GM12878 (cell line): ENCODE results near the gene TBCK. TPM values are rescaled to one million over a fixed set of nuclear protein-coding genes. Genes with fewer than 3 reads are reported as not detected.

ENCODE experiments used
- ATAC-seq: fragments of 200-7000 bp; cut with Tn5 transposase; 3 replicates; pipeline ENCODE4 v1.9.1; 2020; ENCODE audit warnings: mild to moderate bottlenecking, moderate library complexity
- BruUV-seq: library from RNA; stranded (reverse); fragments of 400-500 nt; replicated peaks from 2 replicates; lab custom pipeline; 2021; lab: Mats Ljungman, UMichigan
- CTCF ChIA-PET: fragments of 300-600 bp; sonication (Branson Sonifier 250); formaldehyde crosslinking; extraction: SDS; loops from one replicate; lab custom pipeline; 2021; ENCODE audit warnings: inconsistent platforms; lab: Yijun Ruan, JAX
- POLR2A ChIA-PET: fragments of 350-600 bp; formaldehyde crosslinking; extraction: SDS; loops from one replicate; lab custom pipeline; 2021; ENCODE audit warnings: inconsistent platforms; lab: Charles Lee
- RAD21 ChIA-PET: fragments of 300-600 bp; sonication (Branson Sonifier 250); formaldehyde crosslinking; loops from one replicate; lab custom pipeline; 2023; ENCODE audit warnings: antibody characterized with exemption; ENCODE audit not compliant: unreplicated experiment; lab: Charles Lee
- SMC1A ChIA-PET: fragments of 300-600 bp; sonication (Branson Sonifier 250); formaldehyde crosslinking; loops from one replicate; lab custom pipeline; 2023; ENCODE audit not compliant: unreplicated experiment, uncharacterized antibody; lab: Charles Lee
- DNase-seq: peaks from one replicate; pipeline ENCODE4 v3.0.0-alpha.2; 2011; ENCODE audit warnings: low read depth, low spot score
- FAIRE-seq: peaks from 3 replicates; lab custom pipeline; 2011; peaks lifted over from hg19 to GRCh38; lab: Jason Lieb, UNC
- H2AFZ ChIP-seq: 2 replicates; pipeline ENCODE4 v1.6.0; 2011; ENCODE audit warnings: low read depth, low read length, control low read depth; ENCODE audit not compliant: control insufficient read depth
- H3K27ac ChIP-seq: 2 replicates; pipeline ENCODE4 v1.5.1; 2011; ENCODE audit warnings: control low read depth; ENCODE audit not compliant: control insufficient read depth, insufficient read depth
- H3K27me3 ChIP-seq, 2 experiments: replicated peaks in 1 of 2; 2 replicates each; pipeline versions ENCODE4 v1.6.0 to v1.6.1; 2011; ENCODE audit warnings: low read length in 1 of 2; ENCODE audit not compliant: control insufficient read depth in 2 of 2, insufficient read depth in 2 of 2
- H3K36me3 ChIP-seq, 2 experiments: 2 replicates each; pipeline ENCODE4 v1.5.1; 2011; ENCODE audit warnings: low read length in 1 of 2; ENCODE audit not compliant: control insufficient read depth in 2 of 2, insufficient read depth in 2 of 2
- H3K4me1 ChIP-seq: 2 replicates; pipeline ENCODE4 v1.6.1; 2011; ENCODE audit warnings: mild to moderate bottlenecking, low read length, moderate library complexity, mixed read lengths; ENCODE audit not compliant: control insufficient read depth, insufficient read depth
- H3K4me2 ChIP-seq: 2 replicates; pipeline ENCODE4 v1.6.0; 2011; ENCODE audit warnings: control low read depth; ENCODE audit not compliant: control insufficient read depth, insufficient read depth
- H3K4me3 ChIP-seq: fragments of 200-600 bp; sonication (generic); 2 replicates; pipeline ENCODE4 v1.5.1; 2016
- H3K79me2 ChIP-seq: 2 replicates; pipeline ENCODE4 v1.6.0; 2011; ENCODE audit warnings: low read length; ENCODE audit not compliant: control insufficient read depth, insufficient read depth
- H3K9ac ChIP-seq: 2 replicates; pipeline ENCODE4 v1.8.0; 2011; ENCODE audit warnings: low read length, control low read depth, mixed read lengths; ENCODE audit not compliant: control insufficient read depth, insufficient read depth
- H3K9me3 ChIP-seq: replicated peaks from 3 replicates; pipeline ENCODE4 v1.5.1; 2011; ENCODE audit warnings: mild to moderate bottlenecking, low read length; ENCODE audit not compliant: control insufficient read depth, insufficient read depth
- H4K20me1 ChIP-seq: 2 replicates; pipeline ENCODE4 v1.6.0; 2011; ENCODE audit not compliant: control insufficient read depth, insufficient read depth
- ATF7 ChIP-seq: fragments of 450-650 bp; IDR thresholded peaks from 2 replicates; pipeline ENCODE4 v1.6.1; 2016; ENCODE audit warnings: low read depth, mild to moderate bottlenecking
- BCL11A ChIP-seq: IDR thresholded peaks from 2 replicates; pipeline ENCODE4 v1.6.1; 2011; ENCODE audit warnings: low read depth, low read length
- CEBPZ ChIP-seq: fragments of 150-350 bp; IDR thresholded peaks from 2 replicates; pipeline ENCODE4 v1.6.1; 2016; ENCODE audit warnings: low read depth, low read length
- EED ChIP-seq: sonication (generic); IDR thresholded peaks from 2 replicates; pipeline ENCODE4 v1.6.1; 2016; ENCODE audit warnings: antibody characterized with exemption, low read depth
- EZH2 ChIP-seq: IDR thresholded peaks from 2 replicates; pipeline ENCODE4 v1.6.1; 2012; ENCODE audit warnings: low read depth, mild to moderate bottlenecking, control low read depth, inconsistent platforms, low read length, borderline replicate concordance; ENCODE audit not compliant: control insufficient read depth
- FOS ChIP-seq: IDR thresholded peaks from 3 replicates; pipeline ENCODE4 v1.6.1; 2011; ENCODE audit warnings: borderline replicate concordance; ENCODE audit not compliant: insufficient read length; ENCODE audit errors: extremely low read depth
- GATAD2B ChIP-seq: fragments of 450-650 bp; conservative IDR thresholded peaks from 2 replicates; pipeline ENCODE4 v1.6.1; 2017; ENCODE audit warnings: low read depth, mild to moderate bottlenecking, moderate library complexity
- KLF5 ChIP-seq: fragments of 450-650 bp; IDR thresholded peaks from 2 replicates; pipeline ENCODE4 v1.6.1; 2014; ENCODE audit warnings: mild to moderate bottlenecking; ENCODE audit not compliant: partially characterized antibody
- MTA2 ChIP-seq: fragments of 450-650 bp; IDR thresholded peaks from 2 replicates; pipeline ENCODE4 v1.6.1; 2016; ENCODE audit warnings: low read depth, mild to moderate bottlenecking, moderate library complexity
- MYC ChIP-seq: IDR thresholded peaks from 2 replicates; pipeline ENCODE4 v1.6.1; 2011; ENCODE audit warnings: mild to moderate bottlenecking, low read length, moderate library complexity, inconsistent platforms; ENCODE audit not compliant: insufficient read depth, insufficient replicate concordance, insufficient read length, severe bottlenecking
- NFYA ChIP-seq: IDR thresholded peaks from 2 replicates; pipeline ENCODE4 v1.6.1; 2011; ENCODE audit warnings: low read depth, mild to moderate bottlenecking, low read length, improper control_type of control experiment, borderline replicate concordance
- NRF1 ChIP-seq: conservative IDR thresholded peaks from 2 replicates; pipeline ENCODE4 v1.6.1; 2011; ENCODE audit warnings: mild to moderate bottlenecking, low read depth, low read length, improper control_type of control experiment
- PAX5 ChIP-seq: IDR thresholded peaks from 2 replicates; pipeline ENCODE4 v1.6.1; 2011; ENCODE audit warnings: low read depth, low read length, borderline replicate concordance
- RB1 ChIP-seq: fragments of 450-650 bp; formaldehyde crosslinking; IDR thresholded peaks from 2 replicates; pipeline ENCODE4 v1.6.1; 2017; ENCODE audit warnings: mild to moderate bottlenecking, borderline replicate concordance
- ZNF207 ChIP-seq: fragments of 450-650 bp; IDR thresholded peaks from 2 replicates; pipeline ENCODE4 v1.6.1; 2014; ENCODE audit warnings: antibody characterized with exemption, mild to moderate bottlenecking, borderline replicate concordance
- ZZZ3 ChIP-seq: IDR thresholded peaks from 2 replicates; pipeline ENCODE4 v1.6.1; 2011; ENCODE audit warnings: low read depth; ENCODE audit not compliant: control insufficient read depth, insufficient read length
- WGBS: methylation state at CpG from one replicate; pipeline ENCODE4 v1.1.6; 2016; ENCODE audit warnings: low lambda C conversion rate; ENCODE audit not compliant: insufficient replicate concordance, insufficient coverage; ENCODE audit errors: missing lambda C conversion rate; 5-methylcytosine and 5-hydroxymethylcytosine counted together
- in situ Hi-C: fragments of 300-500 bp; cut with MboI; formaldehyde crosslinking; loops from 9 replicates; pipeline ENCODE4 v1.14.3; 2018; ENCODE audit warnings: mixed read lengths
- intact Hi-C: fragments of 100-400 bp; cut with micrococcal nuclease; formaldehyde crosslinking; loops from one replicate; pipeline ENCODE4 v1.14.2; 2022; ENCODE audit not compliant: unreplicated experiment
- polyA plus RNA-seq, 11 experiments: library from polyadenylated mRNA; depleted of rRNA in 4 of 11; unstranded in 6 of 11; stranded (reverse) in 5 of 11; fragments of >200 nt; fragmentation: Nextera tagmentation in 4 of 11; fragmentation: Illumina TruSeq in 1 of 11; extraction: Ambion mirVana in 4 of 11; extraction: Trizol in 1 of 11; gene quantifications; 1 replicate in 1 of 11; 2 replicates in 10 of 11; pipeline versions ENCODE4 v1.2.1 to v1.2.3, GENCODE V29; 2011 to 2016; ENCODE audit warnings: inconsistent platforms in 2 of 11, missing spikeins in 2 of 11, low read depth in 1 of 11
- total RNA-seq, 4 experiments: library from RNA; depleted of rRNA in 3 of 4; stranded (reverse); fragments of >200 nt in 3 of 4; fragmentation: Illumina TruSeq in 1 of 4; extraction: Trizol in 1 of 4; gene quantifications; 2 replicates each; pipeline versions ENCODE4 v1.2.1 to v1.2.3, GENCODE V29; 2013 to 2021
- TF ChIP-seq, protein P1 (sequence below): fragments of 450-650 bp; conservative IDR thresholded peaks from 2 replicates; pipeline ENCODE4 v1.6.1; 2017; ENCODE audit warnings: mild to moderate bottlenecking, moderate library complexity
- TF ChIP-seq, protein P2 (sequence below): IDR thresholded peaks from 2 replicates; pipeline ENCODE4 v1.6.1; 2012; ENCODE audit warnings: low read length, inconsistent platforms

The TBCK gene
- total and polyA plus RNA-seq, 10 of the 15 experiments (the other 5 are each of a cell fraction or from before 2014, with no cell fraction given) = 4.1 to 30.3 (median 20.2) TPM

DNA sequence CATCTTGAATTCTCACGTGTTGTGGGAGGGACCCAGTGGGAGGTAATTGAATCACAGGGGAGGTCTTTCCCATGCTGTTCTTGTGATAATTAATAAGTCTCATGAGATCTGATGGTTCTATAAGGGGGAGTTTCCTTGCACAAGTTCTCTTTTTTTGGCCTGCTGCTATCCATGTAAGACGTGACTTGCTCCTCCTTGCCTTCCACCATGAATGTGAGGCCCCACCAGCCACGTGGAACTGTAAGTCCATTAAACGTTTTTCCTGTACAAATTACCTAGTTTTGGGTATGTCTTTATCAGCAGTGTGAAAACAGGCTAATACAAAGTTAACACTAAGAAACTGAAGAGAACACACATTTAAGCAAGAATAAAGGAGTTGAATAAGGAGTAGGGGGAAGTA lies 16.0 kb downstream of the TBCK start:
- CTCF ChIA-PET = interaction anchor here (1.4 kb wide), 1 partner anchor 15 kb away, joined by 6 read pairs; the partner anchor contains the start of genes AIMP1 and TBCK
- Histone ChIP-seq H3K9me3 (no peaks in the 10 kb centered on the region), H2AFZ (no peak overlapping the region), H3K4me3 (no peak overlapping the region), H3K27me3 (no peaks in the 10 kb centered on the region), H3K4me1 (no peaks in the 10 kb centered on the region), H4K20me1 (no peaks in the 10 kb centered on the region), H3K27ac (no peak overlapping the region), H3K79me2 (no peaks in the 10 kb centered on the region), H3K4me2 (no peak overlapping the region), H3K36me3 (peaks cover 0 to 4% of the 10 kb centered on the region in 2 experiments; a peak in 1 of 4 replicates), H3K9ac (no peak overlapping the region)
- DNase-seq = no peak
- POLR2A ChIA-PET = no interaction called here
- TF ChIP-seq EZH2 (no peak), GATAD2B (no peak), MTA2 (no peak), CEBPZ (no peak), BCL11A (no peak), KLF5 (no peak), EED (no peak), RB1 (no peak), ZZZ3 (no peak), NRF1 (no peak), FOS (no peak), ATF7 (no peak), MYC (no peak), PAX5 (no peak), ZNF207 (no peak), NFYA (no peak)
- TF ChIP-seq, protein P1, sequence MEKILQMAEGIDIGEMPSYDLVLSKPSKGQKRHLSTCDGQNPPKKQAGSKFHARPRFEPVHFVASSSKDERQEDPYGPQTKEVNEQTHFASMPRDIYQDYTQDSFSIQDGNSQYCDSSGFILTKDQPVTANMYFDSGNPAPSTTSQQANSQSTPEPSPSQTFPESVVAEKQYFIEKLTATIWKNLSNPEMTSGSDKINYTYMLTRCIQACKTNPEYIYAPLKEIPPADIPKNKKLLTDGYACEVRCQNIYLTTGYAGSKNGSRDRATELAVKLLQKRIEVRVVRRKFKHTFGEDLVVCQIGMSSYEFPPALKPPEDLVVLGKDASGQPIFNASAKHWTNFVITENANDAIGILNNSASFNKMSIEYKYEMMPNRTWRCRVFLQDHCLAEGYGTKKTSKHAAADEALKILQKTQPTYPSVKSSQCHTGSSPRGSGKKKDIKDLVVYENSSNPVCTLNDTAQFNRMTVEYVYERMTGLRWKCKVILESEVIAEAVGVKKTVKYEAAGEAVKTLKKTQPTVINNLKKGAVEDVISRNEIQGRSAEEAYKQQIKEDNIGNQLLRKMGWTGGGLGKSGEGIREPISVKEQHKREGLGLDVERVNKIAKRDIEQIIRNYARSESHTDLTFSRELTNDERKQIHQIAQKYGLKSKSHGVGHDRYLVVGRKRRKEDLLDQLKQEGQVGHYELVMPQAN = no peak
- TF ChIP-seq, protein P2, sequence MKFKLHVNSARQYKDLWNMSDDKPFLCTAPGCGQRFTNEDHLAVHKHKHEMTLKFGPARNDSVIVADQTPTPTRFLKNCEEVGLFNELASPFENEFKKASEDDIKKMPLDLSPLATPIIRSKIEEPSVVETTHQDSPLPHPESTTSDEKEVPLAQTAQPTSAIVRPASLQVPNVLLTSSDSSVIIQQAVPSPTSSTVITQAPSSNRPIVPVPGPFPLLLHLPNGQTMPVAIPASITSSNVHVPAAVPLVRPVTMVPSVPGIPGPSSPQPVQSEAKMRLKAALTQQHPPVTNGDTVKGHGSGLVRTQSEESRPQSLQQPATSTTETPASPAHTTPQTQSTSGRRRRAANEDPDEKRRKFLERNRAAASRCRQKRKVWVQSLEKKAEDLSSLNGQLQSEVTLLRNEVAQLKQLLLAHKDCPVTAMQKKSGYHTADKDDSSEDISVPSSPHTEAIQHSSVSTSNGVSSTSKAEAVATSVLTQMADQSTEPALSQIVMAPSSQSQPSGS = no peak
- ATAC-seq = no peak
- SMC1A ChIA-PET = interaction anchor here (0.6 kb wide), 1 partner anchor 24 kb away, joined by 5 read pairs; no protein-coding TSS in a partner anchor
- 85% methylated on average over 4 of the region's 4 CpGs for WGBS
- in situ Hi-C loops = no loop called here
- FAIRE-seq = no peak
- BruUV-seq = no TSS peak
- RAD21 ChIA-PET = no interaction called here
- intact Hi-C loops = no loop called here
